ENCODE results near the gene HGF. TPM values are rescaled to one million over a fixed set of nuclear protein-coding genes. Genes with fewer than 3 reads are reported as not detected.

The HGF gene
- total RNA-seq, 1 donor from 2014 or later: 0.14 TPM

- H3K4me1 Mint-ChIP-seq: peaks cover 10% of the 10 kb centered on the region
- H3K27me3 Mint-ChIP-seq (ENCODE audit: low read depth): no peaks in the 10 kb centered on the region
- DNase-seq (ENCODE audit: low read depth, low spot score): no peak
- no peaks in the 10 kb centered on the region for H3K36me3 Mint-ChIP-seq (ENCODE audit: low read depth)
- TF ChIP-seq CTCF (conservative IDR thresholded peaks at IDR 0.05): no peak
- no peaks in the 10 kb centered on the region for H3K9me3 Mint-ChIP-seq
- H3K27ac Mint-ChIP-seq (ENCODE audit: unreplicated experiment): no peak overlapping the region
- H3K4me3 Mint-ChIP-seq: no peak overlapping the region
These were observed 4.7 kb upstream of the HGF start for GRCh38 chr7:81774551-81774950.

GRCh38 chr7:81770728-81771223, 929 bp upstream of the HGF start:
- Mint-ChIP-seq H3K36me3 (ENCODE audit: low read depth) (no peaks in the 10 kb centered on the region), H3K4me1 (peaks cover 17% of the 10 kb centered on the region)

GRCh38 chr7:81768951-81769778, 682 bp downstream of the HGF start:
- H3K9me3 Mint-ChIP-seq: no peaks in the 10 kb centered on the region
- peaks cover 17% of the 10 kb centered on the region for H3K4me1 Mint-ChIP-seq
- no peak overlapping the region for H3K4me3 Mint-ChIP-seq
- TF ChIP-seq CTCF (conservative IDR thresholded peaks at IDR 0.05): no peak
- H3K36me3 Mint-ChIP-seq (ENCODE audit: low read depth): no peaks in the 10 kb centered on the region
- no peak for DNase-seq (ENCODE audit: low read depth, low spot score)
- no peaks in the 10 kb centered on the region for H3K27me3 Mint-ChIP-seq (ENCODE audit: low read depth)
- H3K27ac Mint-ChIP-seq (ENCODE audit: unreplicated experiment): no peak overlapping the region

More at GRCh38 chr7:81770728-81771223, 929 bp upstream of the HGF start:
- Mint-ChIP-seq H3K9me3 (no peaks in the 10 kb centered on the region), H3K27me3 (ENCODE audit: low read depth) (no peaks in the 10 kb centered on the region), H3K4me3 (no peak overlapping the region), H3K27ac (ENCODE audit: unreplicated experiment) (peak overlapping the region; percentile 86)
- DNase-seq (ENCODE audit: low read depth, low spot score): no peak
- TF ChIP-seq CTCF (conservative IDR thresholded peaks at IDR 0.05): no peak

GRCh38 chr7:81767926-81768325, 1.9 kb downstream of the HGF start:
- Mint-ChIP-seq H3K4me1 (peaks cover 17% of the 10 kb centered on the region), H3K27ac (ENCODE audit: unreplicated experiment) (no peak overlapping the region), H3K27me3 (ENCODE audit: low read depth) (no peaks in the 10 kb centered on the region), H3K9me3 (no peaks in the 10 kb centered on the region), H3K4me3 (no peak overlapping the region), H3K36me3 (ENCODE audit: low read depth) (no peaks in the 10 kb centered on the region)
- no peak for TF ChIP-seq CTCF (conservative IDR thresholded peaks at IDR 0.05)
- DNase-seq (ENCODE audit: low read depth, low spot score): no peak

GRCh38 chr7:81761821-81762220, 8.0 kb downstream of the HGF start:
- no peak for DNase-seq (ENCODE audit: low read depth, low spot score)
- peaks cover 2% of the 10 kb centered on the region for H3K9me3 Mint-ChIP-seq
- no peaks in the 10 kb centered on the region for H3K4me1 Mint-ChIP-seq
- H3K36me3 Mint-ChIP-seq (ENCODE audit: low read depth): no peaks in the 10 kb centered on the region
- no peaks in the 10 kb centered on the region for H3K27me3 Mint-ChIP-seq (ENCODE audit: low read depth)
- H3K27ac Mint-ChIP-seq (ENCODE audit: unreplicated experiment): no peak overlapping the region
- H3K4me3 Mint-ChIP-seq: no peak overlapping the region
- TF ChIP-seq CTCF (conservative IDR thresholded peaks at IDR 0.05): no peak

All from neural crest cell (in vitro differentiated cells).